Nephron (organoid): ENCODE measurements around the gene GNG2.

Experiments
- H3K27ac Mint-ChIP-seq, 3 experiments: 2 replicates each; pipeline ENCODE4 v1.8.0; 2020; ENCODE audit warnings: mixed read lengths in 3 of 3, mild to moderate bottlenecking in 2 of 3, moderate library complexity in 1 of 3
- H3K27me3 Mint-ChIP-seq: 2 replicates; pipeline ENCODE4 v1.8.0; 2021; ENCODE audit warnings: low read depth, mild to moderate bottlenecking, moderate library complexity, mixed read lengths
- H3K36me3 Mint-ChIP-seq: 2 replicates; pipeline ENCODE4 v1.8.0; 2020; ENCODE audit warnings: low read depth, mixed read lengths
- H3K4me1 Mint-ChIP-seq: 2 replicates; pipeline ENCODE4 v1.8.0; 2020; ENCODE audit warnings: mixed read lengths
- H3K4me3 Mint-ChIP-seq, 3 experiments: 2 replicates each; pipeline ENCODE4 v1.8.0; 2020; ENCODE audit warnings: mild to moderate bottlenecking in 3 of 3, mixed read lengths in 3 of 3, moderate library complexity in 2 of 3
- H3K9me3 Mint-ChIP-seq: 2 replicates; pipeline ENCODE4 v1.8.0; 2020; ENCODE audit warnings: mixed read lengths
- TF ChIP-seq, protein P1 (sequence below), 3 experiments: fragments of 200-600 bp; sonication (generic); IDR thresholded peaks; one replicate each; pipeline ENCODE4 v1.5.0; 2021; ENCODE audit warnings: antibody characterized with exemption in 3 of 3; ENCODE audit not compliant: unreplicated experiment in 3 of 3

GNG2 gene

DNA sequence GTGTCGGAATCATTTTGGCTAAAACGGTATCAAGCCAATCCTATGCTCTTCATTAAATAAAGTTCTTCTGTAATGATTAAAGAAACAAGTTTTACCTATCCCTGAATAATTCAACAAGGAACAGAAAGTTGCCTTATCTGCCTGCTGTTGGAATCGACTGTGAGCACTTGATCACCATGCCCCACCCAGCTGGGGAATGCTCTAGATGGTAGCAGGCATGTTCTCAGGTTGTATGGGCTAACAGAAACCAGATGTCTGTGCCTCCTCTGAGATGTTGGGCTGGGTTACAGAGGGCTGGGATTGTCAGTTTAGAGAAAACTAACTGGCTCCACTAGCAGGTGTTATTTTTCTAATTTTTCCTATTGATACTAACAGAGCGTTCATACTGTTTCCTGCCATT lies 157.8 kb downstream of the GNG2 start:
- H3K27me3 Mint-ChIP-seq: peaks cover 3% of the 10 kb centered on the region
- no peak overlapping the region for H3K27ac Mint-ChIP-seq
- H3K4me1 Mint-ChIP-seq: peaks cover 6% of the 10 kb centered on the region
- TF ChIP-seq, protein P1, sequence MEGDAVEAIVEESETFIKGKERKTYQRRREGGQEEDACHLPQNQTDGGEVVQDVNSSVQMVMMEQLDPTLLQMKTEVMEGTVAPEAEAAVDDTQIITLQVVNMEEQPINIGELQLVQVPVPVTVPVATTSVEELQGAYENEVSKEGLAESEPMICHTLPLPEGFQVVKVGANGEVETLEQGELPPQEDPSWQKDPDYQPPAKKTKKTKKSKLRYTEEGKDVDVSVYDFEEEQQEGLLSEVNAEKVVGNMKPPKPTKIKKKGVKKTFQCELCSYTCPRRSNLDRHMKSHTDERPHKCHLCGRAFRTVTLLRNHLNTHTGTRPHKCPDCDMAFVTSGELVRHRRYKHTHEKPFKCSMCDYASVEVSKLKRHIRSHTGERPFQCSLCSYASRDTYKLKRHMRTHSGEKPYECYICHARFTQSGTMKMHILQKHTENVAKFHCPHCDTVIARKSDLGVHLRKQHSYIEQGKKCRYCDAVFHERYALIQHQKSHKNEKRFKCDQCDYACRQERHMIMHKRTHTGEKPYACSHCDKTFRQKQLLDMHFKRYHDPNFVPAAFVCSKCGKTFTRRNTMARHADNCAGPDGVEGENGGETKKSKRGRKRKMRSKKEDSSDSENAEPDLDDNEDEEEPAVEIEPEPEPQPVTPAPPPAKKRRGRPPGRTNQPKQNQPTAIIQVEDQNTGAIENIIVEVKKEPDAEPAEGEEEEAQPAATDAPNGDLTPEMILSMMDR (IDR thresholded peaks at IDR 0.05; ENCODE audit: unreplicated experiment in 3 of 3): no peak
- H3K9me3 Mint-ChIP-seq: no peaks in the 10 kb centered on the region
- H3K36me3 Mint-ChIP-seq: peaks cover 77% of the 10 kb centered on the region
- no peak overlapping the region for H3K4me3 Mint-ChIP-seq

DNA sequence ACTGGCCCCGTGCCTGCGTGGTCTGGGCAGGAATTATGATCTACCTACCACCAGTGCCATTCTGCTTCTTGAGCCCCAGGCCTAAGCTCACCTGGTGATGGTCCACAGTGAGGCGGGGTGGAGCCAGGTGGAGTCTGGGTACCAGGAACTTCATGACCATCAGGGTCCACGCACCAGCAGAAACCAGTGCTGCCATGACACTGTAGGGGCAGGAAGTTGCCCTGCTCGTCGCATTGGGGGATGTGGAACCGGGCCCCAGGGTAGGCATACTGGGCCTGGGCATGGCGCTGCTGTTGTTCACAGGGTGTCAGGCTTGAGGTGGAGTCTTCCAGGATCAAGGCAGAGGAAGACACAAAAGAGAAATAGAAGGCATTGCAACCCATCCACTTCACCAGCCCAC lies 158.6 kb downstream of the GNG2 start:
- no peak overlapping the region for H3K4me3 Mint-ChIP-seq
- peaks cover 74% of the 10 kb centered on the region for H3K36me3 Mint-ChIP-seq
- H3K9me3 Mint-ChIP-seq: no peaks in the 10 kb centered on the region
- TF ChIP-seq, protein P1 (IDR thresholded peaks at IDR 0.05; ENCODE audit: unreplicated experiment in 3 of 3): no peak
- peaks cover 12% of the 10 kb centered on the region for H3K4me1 Mint-ChIP-seq
- no peak overlapping the region for H3K27ac Mint-ChIP-seq
- peaks cover 3% of the 10 kb centered on the region for H3K27me3 Mint-ChIP-seq
